OCI-M2 (cell line): ENCODE results near the gene GLIS2.

Experiments used
- DNase-seq: peaks from one replicate; lab custom pipeline; 2025; ENCODE audit not compliant: unreplicated experiment; lab: John Stamatoyannopoulos, UW

The GLIS2 gene

GRCh38 chr16:4319454-4320421 lies 3.9 kb downstream of the GLIS2 start:
- DNase-seq, result no peak

- DNase-seq, result no peak
Observed at GRCh38 chr16:4320571-4321137, 4.8 kb downstream of the GLIS2 start.

GRCh38 chr16:4321286-4322120 lies 5.6 kb downstream of the GLIS2 start:
- DNase-seq, result no peak

- DNase-seq, result no peak
Observed at GRCh38 chr16:4322121-4323052, 6.5 kb downstream of the GLIS2 start.

GRCh38 chr16:4323071-4323844 lies 7.4 kb downstream of the GLIS2 start:
- no peak for DNase-seq

GRCh38 chr16:4323845-4324488 lies 8.1 kb downstream of the GLIS2 start:
- DNase-seq, result no peak

GRCh38 chr16:4324492-4325252 lies 8.8 kb downstream of the GLIS2 start:
- DNase-seq, result no peak

- DNase-seq, result no peak
Observed at GRCh38 chr16:4325253-4325758, 9.4 kb downstream of the GLIS2 start.

GRCh38 chr16:4327386-4328045 lies 11.6 kb downstream of the GLIS2 start:
- no peak for DNase-seq

GRCh38 chr16:4328046-4328781 lies 12.3 kb downstream of the GLIS2 start:
- no peak for DNase-seq

- no peak for DNase-seq
Observed at GRCh38 chr16:4328782-4329775, 13.2 kb downstream of the GLIS2 start.

- no peak for DNase-seq
Observed at GRCh38 chr16:4330277-4330874, 14.5 kb downstream of the GLIS2 start.

GRCh38 chr16:4332083-4332482 lies 16.2 kb downstream of the GLIS2 start:
- no peak for DNase-seq

- DNase-seq, result no peak
Observed at GRCh38 chr16:4332623-4333307, 16.9 kb downstream of the GLIS2 start.

GRCh38 chr16:4333308-4333638 lies 17.4 kb downstream of the GLIS2 start:
- no peak for DNase-seq
